NCI-H128 (cell line): ENCODE data around the gene TYSND1.
"Not testable (repeated sequence)": the region's sequence is repeated elsewhere in the genome, so short reads cannot be mapped to it uniquely, and the experiment has no call there.

ENCODE experiments used
- DNase-seq: peaks from one replicate; lab custom pipeline; 2025; ENCODE audit not compliant: unreplicated experiment; lab: John Stamatoyannopoulos, UW

TYSND1 gene, protein sequence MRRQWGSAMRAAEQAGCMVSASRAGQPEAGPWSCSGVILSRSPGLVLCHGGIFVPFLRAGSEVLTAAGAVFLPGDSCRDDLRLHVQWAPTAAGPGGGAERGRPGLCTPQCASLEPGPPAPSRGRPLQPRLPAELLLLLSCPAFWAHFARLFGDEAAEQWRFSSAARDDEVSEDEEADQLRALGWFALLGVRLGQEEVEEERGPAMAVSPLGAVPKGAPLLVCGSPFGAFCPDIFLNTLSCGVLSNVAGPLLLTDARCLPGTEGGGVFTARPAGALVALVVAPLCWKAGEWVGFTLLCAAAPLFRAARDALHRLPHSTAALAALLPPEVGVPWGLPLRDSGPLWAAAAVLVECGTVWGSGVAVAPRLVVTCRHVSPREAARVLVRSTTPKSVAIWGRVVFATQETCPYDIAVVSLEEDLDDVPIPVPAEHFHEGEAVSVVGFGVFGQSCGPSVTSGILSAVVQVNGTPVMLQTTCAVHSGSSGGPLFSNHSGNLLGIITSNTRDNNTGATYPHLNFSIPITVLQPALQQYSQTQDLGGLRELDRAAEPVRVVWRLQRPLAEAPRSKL

DNA sequence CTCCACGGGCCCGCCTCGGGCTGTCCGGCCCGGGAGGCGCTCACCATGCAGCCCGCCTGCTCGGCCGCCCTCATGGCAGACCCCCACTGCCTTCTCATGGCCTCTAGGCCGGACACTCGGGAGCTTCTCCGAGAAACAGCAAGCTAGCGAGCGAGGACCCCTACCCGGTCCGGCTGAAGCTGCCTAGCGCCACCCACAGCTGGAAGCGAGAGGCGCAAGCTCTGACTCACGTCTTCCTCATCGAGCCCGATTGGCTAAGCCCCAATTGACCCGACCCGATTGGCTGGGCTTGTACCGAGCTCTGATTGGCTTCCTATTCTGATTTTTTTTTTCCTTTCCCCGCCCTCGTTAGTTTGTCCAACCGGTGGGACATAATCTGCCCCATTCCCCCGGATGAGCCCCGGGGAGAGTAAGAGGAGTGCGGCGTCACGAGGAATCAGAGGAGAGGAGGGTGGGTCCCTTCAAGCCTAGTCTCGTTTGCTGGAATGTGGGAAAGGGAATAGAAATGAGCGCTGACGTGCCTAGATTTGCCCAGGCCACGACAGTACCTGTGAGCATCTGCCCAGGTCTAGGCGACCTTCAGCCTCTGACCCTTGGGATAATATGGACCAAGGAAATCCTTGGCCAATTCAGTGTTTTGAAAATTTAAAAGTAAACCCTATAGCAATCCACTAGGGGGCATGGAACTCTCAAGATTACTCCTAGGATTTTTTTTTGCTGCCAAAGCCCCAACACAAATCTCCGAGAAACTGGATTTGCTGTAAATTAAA lies at the start of gene TYSND1:
Gene TYSND1 (minus strand): TSS at position 212 of the 770 bp plus-strand sequence. CDS start 114 bp downstream, at position 98.
- DNase-seq, result peak; percentile 88

DNA sequence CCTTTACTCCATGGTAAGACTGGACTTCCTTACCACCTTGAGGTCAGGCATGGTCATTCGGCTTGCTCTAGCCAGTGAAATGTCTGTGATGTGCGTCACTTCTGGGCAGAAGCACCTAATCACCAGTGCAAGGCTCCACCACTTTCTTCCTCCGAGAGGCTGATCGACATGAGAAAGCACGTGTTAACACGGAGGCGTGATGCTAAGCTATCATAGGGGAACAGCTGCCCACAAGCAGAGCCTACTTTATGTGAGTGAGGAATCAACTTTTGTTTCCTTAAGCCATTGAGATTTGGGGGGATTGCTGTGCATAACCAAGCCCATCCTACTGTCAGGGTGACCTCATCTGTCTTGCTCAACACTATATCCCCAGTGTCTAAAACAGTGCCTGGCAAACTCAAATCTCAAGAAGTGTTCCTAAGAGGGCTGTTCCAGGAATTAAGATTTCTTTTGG lies 46.9 kb upstream of the TYSND1 start:
- no peak for DNase-seq

DNA sequence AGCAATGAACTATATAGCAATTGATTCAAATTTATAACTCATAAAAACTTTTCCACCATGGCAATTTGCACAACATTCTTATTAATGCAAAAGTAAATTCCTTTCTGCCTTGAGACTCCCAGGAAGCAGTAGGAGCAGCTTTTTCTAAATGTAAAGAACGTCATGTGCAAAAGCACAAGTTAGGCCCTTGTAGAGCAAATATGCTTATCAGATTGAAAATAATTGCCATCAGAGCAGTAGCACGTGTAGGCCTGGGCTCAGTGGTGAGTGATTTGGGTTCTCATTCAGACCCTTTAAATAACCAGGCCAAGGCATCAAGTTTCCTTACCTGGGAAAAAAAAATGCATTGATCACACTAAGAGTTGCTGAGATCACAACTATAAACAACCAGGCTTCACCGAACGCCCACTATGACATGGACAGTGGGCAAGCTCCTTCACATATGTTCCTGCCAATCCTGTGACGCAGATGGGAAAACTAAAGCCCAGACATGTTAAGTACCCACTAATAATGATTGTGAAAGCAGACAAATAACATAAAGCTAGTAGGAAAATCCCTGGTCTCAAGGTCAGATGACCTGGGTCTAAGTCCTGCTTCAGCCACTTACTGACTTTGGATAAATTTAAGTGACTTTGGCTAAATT lies 45.9 kb upstream of the TYSND1 start:
- no peak for DNase-seq

DNA sequence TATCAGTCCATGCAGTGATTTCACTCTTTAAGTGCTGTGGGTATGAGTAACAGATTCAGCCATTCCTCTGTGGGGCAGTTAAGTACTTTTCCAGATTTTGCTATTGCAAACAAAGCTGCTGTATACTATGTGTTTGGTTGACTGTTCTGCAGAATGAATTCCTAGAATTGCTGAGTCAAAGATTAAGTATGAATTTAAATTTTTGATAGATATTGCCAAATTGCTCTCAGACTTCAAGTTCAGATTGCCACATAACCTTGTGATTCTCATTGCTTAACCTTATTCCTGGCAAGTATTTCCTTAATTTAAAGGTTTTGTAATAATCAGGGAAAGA lies 45.4 kb upstream of the TYSND1 start:
- DNase-seq, result no peak

DNA sequence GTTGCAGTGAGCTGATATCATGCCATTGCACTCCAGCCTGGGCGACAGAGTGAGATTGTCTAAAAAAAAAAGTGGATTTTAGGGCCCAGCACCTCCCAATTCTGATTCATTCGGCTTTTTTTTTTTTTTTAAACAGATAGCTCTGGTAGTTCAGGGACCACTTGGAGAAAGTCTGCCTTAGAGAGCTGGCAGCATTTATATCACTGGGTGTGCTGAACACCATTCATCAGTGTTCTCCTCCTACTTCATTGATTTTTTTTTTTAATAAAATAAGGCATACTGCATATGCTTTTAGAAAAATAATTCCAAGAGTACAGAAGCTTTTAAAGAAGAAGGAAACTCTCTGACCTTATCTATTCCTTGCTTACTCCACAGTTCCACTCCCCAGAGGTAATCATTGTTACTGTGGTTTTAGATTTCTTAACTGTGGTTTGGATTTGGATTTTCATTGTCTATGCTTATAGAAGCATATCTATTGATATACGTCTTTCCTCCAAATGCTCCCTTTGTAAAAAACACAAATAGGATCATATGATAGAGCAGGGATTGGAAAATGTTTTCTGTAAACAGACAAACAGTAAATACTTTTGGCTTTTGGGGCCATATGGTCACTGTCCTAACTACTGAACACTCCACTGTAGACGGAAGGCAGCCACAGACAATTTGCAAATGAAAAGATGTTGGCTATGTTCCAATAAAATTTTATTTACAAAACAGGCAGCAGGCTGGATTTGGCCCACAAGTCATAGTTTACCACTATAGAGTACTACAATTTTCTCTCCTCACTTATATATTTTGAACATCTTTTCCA lies 44.9 kb upstream of the TYSND1 start:
- DNase-seq, result no peak

DNA sequence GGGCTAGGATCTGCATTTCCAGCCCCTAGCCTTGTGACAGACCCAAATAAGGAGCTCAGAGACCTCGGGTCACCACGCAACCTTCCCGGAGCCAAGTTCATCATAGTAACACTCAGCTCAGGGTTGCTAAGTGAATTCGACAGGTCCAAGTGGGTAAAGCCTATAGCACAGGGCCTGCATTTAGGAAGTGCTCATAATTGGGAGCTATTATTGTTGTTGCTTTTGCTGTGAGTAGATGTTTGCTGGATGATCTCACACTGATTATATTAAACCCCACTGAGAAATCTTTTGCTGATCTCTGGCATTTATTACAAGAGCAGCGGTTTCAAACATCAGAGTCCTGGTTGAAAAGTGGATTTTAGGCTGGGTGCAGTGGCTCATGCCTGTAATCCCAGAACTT lies 44.1 kb upstream of the TYSND1 start:
- DNase-seq, result no peak

DNA sequence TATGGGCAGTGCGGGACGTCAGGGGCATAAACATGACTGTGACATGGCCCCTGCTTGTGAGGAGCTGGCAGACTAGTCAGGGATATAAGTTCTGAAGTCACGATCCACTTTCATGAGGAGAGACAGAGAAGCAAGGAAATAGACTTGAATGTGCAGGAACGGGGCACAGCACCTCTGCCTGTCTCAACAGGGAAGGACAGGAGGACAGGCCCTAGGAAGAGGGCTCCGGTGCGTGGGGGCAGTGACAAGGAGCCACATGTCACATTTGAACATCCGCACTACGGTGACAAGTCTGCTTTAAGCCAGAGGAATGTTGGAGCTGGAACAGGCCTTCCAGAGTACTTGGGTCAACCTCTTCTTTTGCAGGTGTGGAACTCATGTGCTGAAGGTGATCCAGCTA lies 43.6 kb upstream of the TYSND1 start:
- no peak for DNase-seq

DNA sequence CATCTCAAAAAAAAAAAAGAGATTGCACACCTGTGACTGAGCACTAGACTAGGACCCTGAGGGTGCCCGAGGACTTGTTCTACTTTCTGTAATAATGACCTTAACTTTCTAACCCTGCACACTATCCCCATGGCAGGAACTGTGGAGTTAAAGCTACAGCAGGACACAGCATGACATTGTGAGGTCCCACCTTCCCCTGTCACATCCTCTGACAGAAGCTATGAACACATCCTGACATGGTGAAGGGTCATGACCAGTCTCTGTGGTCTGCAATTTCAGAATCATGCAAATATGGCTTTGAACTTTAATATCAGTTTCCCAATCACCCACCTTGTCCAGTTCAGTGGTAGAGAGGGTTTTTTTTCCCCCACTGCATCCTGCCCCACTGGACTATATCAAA lies 42.3 kb upstream of the TYSND1 start:
- DNase-seq, result no peak

DNA sequence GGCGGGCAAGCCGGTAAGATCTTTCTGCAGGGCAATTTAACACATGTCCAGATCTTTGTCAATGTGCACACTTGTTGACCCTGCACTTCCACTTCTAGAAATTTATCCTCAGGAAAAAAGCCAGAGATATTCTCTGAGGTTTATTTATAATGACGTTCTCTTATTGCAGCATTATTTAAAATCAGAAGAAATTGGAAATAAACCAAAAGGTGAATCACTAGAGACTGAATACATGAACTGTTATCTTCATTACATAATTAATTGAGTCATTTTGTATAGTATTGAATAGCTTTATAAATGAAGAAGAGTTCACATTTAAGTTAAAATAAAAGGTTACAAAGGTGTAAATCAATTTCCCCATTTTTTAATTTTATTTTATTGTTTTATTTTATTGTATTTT lies 40.1 kb upstream of the TYSND1 start:
- DNase-seq, result no peak

DNA sequence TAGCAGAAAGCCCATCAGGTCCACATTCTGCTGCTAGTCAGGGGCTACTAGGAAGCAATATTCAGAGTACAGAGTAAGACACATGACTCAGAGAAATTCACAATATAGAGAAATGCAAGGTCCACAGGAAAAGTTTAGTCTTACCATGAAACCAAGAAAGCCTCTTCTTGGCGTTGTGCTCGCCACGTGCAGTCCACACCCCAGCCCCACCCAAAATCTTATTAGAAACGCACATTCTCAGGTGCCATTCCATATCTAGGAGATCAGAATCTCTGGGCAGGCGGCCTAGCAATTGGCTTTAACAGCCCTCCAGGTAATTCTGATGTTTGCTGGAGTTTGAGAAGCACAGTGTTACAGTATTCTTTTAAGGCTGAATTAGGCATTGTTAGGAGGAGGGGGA lies 39.6 kb upstream of the TYSND1 start:
- DNase-seq, result no peak

DNA sequence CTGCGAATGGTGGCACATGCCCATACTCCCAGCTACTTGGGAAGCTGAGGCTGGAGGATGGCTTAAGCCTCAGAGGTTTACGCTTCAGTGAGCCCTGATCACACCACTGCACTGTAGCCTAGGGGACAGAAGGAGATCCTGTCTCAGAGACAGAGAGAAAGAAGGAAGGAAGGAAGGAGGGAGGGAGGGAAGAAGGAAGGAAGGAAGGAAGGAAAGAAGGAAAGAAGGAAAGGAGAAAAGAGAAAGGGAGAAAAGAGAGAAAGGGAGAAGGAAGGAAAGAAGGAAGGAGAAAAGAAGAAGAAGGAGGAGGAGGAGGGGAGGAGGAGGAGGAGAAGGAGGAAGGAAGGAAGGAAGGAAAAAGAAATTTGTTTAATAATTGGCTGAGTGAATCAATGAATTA lies 36.8 kb upstream of the TYSND1 start:
- DNase-seq, result no peak

DNA sequence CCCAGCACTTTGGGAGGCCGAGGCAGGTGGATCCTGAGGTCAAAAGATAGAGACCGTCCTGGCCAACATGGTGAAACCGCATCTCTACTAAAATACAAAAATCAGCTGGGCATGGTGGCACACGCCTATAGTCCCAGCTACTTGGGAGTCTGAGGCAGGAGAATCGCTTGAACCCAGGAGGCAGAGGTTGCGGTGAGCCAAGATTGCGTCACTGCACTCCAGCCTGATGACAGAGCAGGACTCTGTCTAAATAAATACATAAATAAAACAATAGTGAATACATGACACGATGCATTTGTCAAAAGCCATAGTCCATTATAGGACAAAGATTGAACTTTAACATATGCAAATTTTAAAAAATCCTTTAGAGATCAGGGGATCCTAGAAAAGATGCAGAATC lies 32.7 kb upstream of the TYSND1 start:
- DNase-seq, result not testable (repeated sequence)

DNA sequence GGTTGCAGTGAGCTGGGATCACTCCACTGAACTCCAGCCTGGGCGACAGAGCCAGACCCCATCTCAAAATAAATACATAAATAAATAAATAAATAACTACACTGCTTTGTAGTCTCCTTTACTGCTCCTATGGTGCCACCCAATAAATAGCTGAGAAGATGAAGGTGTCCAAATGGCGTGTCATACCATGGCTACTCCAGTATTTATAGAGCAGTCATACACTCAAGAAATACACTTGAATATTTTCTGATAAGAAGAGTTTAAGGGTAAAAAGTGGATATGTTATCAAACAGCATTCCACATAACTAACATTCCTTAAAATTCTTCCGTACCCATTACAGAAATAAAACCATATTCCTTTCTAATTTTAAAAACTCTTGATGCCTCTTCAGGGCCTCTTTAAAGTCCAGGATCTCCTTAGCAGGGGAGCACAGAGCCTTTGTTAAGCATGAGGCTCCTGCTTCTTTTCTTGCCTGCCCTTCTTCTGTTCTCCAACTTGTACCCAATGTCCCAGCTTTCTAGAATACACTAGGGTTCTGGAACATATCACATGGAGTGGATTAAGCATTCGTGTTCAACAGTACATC lies 31.7 kb upstream of the TYSND1 start:
- no peak for DNase-seq

DNA sequence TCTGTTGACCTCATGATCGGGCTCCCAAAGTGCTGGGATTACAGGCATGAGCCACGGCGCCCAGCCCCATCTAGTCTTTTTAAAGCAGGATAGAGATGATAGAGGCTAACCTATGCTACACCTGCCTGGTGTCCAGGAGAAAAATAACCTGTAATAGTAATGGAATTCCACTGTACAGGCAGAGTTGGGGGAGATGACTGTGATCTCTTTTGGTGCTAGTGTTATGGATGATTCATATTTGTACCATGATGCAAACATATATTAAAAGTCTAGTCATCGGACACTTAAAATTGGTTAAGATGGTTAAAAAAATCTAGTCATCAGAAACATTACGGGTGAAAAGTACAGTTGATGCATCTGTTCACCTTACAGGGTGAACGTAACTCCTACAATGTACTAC lies 29.9 kb upstream of the TYSND1 start:
- DNase-seq, result no peak

DNA sequence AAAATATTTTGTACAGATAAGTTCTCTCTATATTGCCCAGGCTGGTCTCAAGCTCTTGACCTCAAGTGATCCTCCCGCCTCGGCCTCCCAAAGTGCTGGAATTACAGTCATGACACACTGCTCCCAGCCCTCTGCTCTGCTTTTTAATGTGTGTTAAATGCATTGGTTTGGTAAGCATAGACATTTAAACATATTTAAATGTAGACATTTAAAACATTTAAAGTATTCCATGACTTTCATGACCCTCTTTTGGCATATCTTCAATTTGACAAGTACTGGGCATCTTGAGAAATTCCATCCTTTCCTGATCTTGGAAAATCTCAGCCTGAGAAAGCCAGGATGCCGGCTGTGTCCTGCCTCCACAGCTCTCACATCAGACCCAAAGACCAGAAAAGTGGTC lies 29.0 kb upstream of the TYSND1 start:
- no peak for DNase-seq

DNA sequence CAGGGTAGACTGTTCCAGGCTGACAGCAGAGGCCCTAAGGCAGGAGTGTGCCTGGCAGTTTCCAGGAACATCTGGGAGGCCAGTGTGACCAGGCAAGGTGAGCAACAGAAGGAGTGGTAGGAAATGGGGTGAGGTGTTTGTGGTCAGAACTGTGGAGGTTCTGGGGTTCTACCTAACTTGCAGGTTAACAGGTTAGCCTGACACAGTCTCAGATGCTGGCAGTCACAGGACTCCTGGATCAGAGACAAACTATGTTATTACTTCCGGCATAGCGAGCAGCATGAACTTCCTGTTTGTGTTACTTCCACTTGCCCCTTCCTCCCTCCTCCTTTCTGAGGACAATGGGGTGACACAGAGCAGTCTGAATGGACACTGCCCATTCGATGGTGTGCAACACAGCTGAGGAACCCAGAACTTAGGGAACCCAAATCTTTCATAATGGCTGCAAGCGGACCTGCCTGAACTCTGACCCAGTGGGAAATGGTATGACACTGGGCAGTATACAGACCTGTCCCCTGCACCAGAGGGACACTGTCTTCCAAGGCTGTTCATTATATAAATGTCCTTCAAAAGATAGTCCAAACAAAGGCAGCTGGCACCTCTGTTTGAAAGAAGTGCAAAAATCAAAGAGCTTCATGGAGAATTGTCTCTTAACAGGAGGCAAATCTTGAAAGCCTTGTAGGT lies 27.7 kb upstream of the TYSND1 start:
- DNase-seq, result no peak

DNA sequence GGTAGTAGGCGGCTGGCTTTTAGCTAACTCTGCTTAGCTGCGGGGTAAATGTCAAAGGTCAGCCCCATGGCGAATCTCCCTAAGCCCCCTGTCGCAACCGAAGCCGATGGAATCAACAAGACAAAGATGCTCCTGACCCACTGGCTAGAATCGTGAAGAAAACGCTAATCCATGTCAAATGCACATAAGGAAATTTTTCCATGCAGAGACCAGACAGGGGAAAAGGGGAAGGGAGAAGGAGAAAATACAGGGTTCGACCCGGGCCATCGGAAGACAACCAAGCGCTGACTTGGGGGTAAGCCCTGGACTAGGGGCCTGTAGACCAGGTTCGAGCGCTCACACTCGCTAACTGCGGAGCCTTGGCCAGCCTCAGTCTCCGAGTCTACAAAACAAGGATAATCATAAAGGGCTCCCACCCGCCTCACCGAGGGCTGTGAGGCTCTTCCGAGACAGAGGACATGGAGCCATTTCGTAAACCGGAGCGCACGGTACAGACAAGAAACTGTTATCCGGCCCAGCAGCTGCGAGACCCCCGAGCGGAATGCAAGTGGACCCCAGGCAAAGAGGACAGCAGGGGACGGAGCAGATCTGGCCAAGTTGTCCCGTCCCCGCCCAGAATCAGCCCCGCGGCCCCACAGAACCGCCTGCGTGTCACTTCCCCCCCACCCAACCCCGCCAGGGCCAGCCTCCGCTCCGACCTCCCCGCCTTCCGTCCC lies 23.3 kb upstream of the TYSND1 start:
- DNase-seq, result no peak

DNA sequence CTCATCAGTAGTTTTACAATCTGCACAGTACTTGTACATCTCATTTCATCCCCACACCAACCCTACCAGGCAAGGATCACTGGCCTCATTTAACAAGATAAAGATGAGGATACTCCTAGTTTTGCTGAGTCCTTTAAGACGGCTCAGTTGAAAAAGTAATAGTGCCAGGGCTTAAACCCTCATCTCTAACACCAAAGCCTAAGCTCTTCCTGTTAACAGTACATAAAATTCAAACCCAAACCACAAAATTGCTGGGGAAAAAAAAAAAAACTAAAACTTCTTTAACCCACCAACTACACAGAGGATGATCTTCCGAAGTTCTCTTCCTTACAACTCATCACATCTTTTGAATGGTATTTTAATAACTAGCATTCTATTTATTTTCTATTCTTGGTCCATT lies 22.5 kb upstream of the TYSND1 start:
- no peak for DNase-seq

DNA sequence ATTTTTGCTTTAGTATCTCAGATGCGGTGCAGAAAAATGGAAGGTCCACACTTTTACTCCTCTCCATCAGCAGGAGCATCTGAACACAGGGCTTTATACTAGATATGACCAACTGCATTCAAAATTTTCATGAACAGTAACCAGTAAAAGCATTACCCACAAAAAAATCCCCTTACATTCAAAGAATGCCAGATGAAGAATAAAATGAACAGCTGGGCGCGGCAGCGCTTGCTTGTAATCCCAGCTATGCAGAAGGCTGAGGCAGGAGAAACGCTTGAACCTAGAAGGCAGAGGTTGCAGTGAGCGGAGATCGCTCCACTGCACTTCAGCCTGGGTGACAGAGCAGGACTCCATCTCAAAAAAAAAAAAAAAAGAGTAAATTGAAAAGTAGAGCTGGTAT lies 20.7 kb upstream of the TYSND1 start:
- no peak for DNase-seq
